ENCODE data around the gene DMRTA1.

The DMRTA1 gene

GRCh38 chr9:22469928-22470544, 23.4 kb downstream of the DMRTA1 start:
- TF ChIP-seq POLR2AphosphoS5 (IDR thresholded peaks at IDR 0.05; ENCODE audit: low read depth, low read length) (no peak), TAF1 (IDR thresholded peaks at IDR 0.05; ENCODE audit: borderline replicate concordance, insufficient read depth, low read length) (no peak), FOXP2 (optimal IDR thresholded peaks at IDR 0.05; ENCODE audit: borderline replicate concordance, extremely low read depth, extremely low read length, insufficient read depth) (no peak), SIN3A (IDR thresholded peaks at IDR 0.05; ENCODE audit: borderline replicate concordance, insufficient read depth, low read length) (no peak)

- TF ChIP-seq POLR2AphosphoS5 (IDR thresholded peaks at IDR 0.05; ENCODE audit: low read depth, low read length) = no peak
- TF ChIP-seq FOXP2 (optimal IDR thresholded peaks at IDR 0.05; ENCODE audit: borderline replicate concordance, extremely low read depth, extremely low read length, insufficient read depth) = no peak
- TF ChIP-seq SIN3A (IDR thresholded peaks at IDR 0.05; ENCODE audit: borderline replicate concordance, insufficient read depth, low read length) = no peak
- TF ChIP-seq REST (IDR thresholded peaks at IDR 0.05; ENCODE audit: insufficient read depth in 1 of 2, low read depth in 2 of 2, low read length in 2 of 2) = no peak
- TF ChIP-seq TAF1 (IDR thresholded peaks at IDR 0.05; ENCODE audit: borderline replicate concordance, insufficient read depth, low read length) = no peak
These were observed 34.9 kb downstream of the DMRTA1 start for GRCh38 chr9:22481566-22481965.

GRCh38 chr9:22483528-22484070, 37.0 kb downstream of the DMRTA1 start:
- TF ChIP-seq FOXP2 (optimal IDR thresholded peaks at IDR 0.05; ENCODE audit: borderline replicate concordance, extremely low read depth, extremely low read length, insufficient read depth) (no peak), SIN3A (IDR thresholded peaks at IDR 0.05; ENCODE audit: borderline replicate concordance, insufficient read depth, low read length) (no peak), POLR2AphosphoS5 (IDR thresholded peaks at IDR 0.05; ENCODE audit: low read depth, low read length) (no peak), REST (IDR thresholded peaks at IDR 0.05; ENCODE audit: insufficient read depth in 1 of 2, low read depth in 2 of 2, low read length in 2 of 2) (no peak), TAF1 (IDR thresholded peaks at IDR 0.05; ENCODE audit: borderline replicate concordance, insufficient read depth, low read length) (no peak)
